Bronchus fibroblast of lung (primary cell): ENCODE measurements around the gene ARMH2. TPM values are rescaled to one million over a fixed set of nuclear protein-coding genes. Genes with fewer than 3 reads are reported as not detected.

Source experiments
- total RNA-seq: library from RNA; depleted of rRNA; stranded (reverse); fragments of >200 nt; gene quantifications from 2 replicates; pipeline ENCODE4 v1.2.3, GENCODE V29; 2015

The ARMH2 gene
- total RNA-seq, result not detected in 2 replicates

GRCh38 chr6:24798740-24799540, at the start of gene ARMH2:
Gene ARMH2, minus strand, starts transcription at chr6:24798917. Its CDS starts 60 bp downstream, at chr6:24798857.

GRCh38 chr6:24774696-24775519, 23.8 kb downstream of the ARMH2 start, which contains the start of gene GMNN:
Gene GMNN, plus strand, starts transcription at chr6:24774937. Its CDS starts 2,310 bp downstream, at chr6:24777247.

Other genes starting within 250 kb of the ARMH2 start
- gene KIAA0319, start 152.7 kb downstream of the ARMH2 start, total RNA-seq, result not detected in 2 replicates
- gene TDP2, start 132.0 kb downstream of the ARMH2 start, total RNA-seq, result 17.7 and 19.0 TPM in 2 replicates
- gene ACOT13, start 131.8 kb downstream of the ARMH2 start, total RNA-seq, result 4.9 and 5.5 TPM in 2 replicates
- gene C6orf62, start 79.8 kb downstream of the ARMH2 start, total RNA-seq, result 74.2 and 76.2 TPM in 2 replicates
- 49.7 and 51.6 TPM in 2 replicates for gene GMNN, start 24.0 kb downstream of the ARMH2 start, total RNA-seq
- gene RIPOR2, start 137.0 kb upstream of the ARMH2 start, total RNA-seq, result 0.30 and 0.67 TPM in 2 replicates